Kidney capillary endothelial cell (primary cell): Measurements from ENCODE around the gene S1PR3.

Experiments used
- DNase-seq: peaks from one replicate; pipeline ENCODE4 v3.0.0-alpha.2; 2018; ENCODE audit warnings: low spot score

The S1PR3 gene

GRCh38 chr9:88969646-88970373, 21.5 kb upstream of the S1PR3 start:
- DNase-seq = no peak

- no peak for DNase-seq
These were observed 19.9 kb upstream of the S1PR3 start for GRCh38 chr9:88971131-88971960.

- DNase-seq = no peak
These were observed 18.9 kb upstream of the S1PR3 start for GRCh38 chr9:88972401-88972800.

- DNase-seq = no peak
These were observed 17.8 kb upstream of the S1PR3 start for GRCh38 chr9:88973281-88974045.

- DNase-seq = no peak
These were observed 16.6 kb upstream of the S1PR3 start for GRCh38 chr9:88974641-88975040.

- DNase-seq = no peak
These were observed 15.0 kb upstream of the S1PR3 start for GRCh38 chr9:88975966-88976889.

- no peak for DNase-seq
These were observed 14.4 kb upstream of the S1PR3 start for GRCh38 chr9:88976890-88977257.

- DNase-seq = no peak
These were observed 13.2 kb upstream of the S1PR3 start for GRCh38 chr9:88978034-88978433.

GRCh38 chr9:88979021-88979420, 12.2 kb upstream of the S1PR3 start:
- no peak for DNase-seq

- no peak for DNase-seq
These were observed 11.5 kb upstream of the S1PR3 start for GRCh38 chr9:88979791-88980190.

- no peak for DNase-seq
These were observed 10.5 kb upstream of the S1PR3 start for GRCh38 chr9:88980740-88981203.

- no peak for DNase-seq
These were observed 7.3 kb upstream of the S1PR3 start for GRCh38 chr9:88983865-88984542.

- DNase-seq = no peak
These were observed 6.8 kb upstream of the S1PR3 start for GRCh38 chr9:88984543-88984883.

- no peak for DNase-seq
These were observed 5.7 kb upstream of the S1PR3 start for GRCh38 chr9:88985616-88986015.

- DNase-seq = no peak
These were observed 4.5 kb upstream of the S1PR3 start for GRCh38 chr9:88986776-88987175.

- DNase-seq = no peak
These were observed 3.6 kb upstream of the S1PR3 start for GRCh38 chr9:88987661-88988060.

- no peak for DNase-seq
These were observed 2.2 kb upstream of the S1PR3 start for GRCh38 chr9:88988796-88989641.

- no peak for DNase-seq
These were observed 1.1 kb upstream of the S1PR3 start for GRCh38 chr9:88990041-88990728.

- DNase-seq = no peak
These were observed 571 bp upstream of the S1PR3 start for GRCh38 chr9:88990729-88991065.

GRCh38 chr9:88992556-88992955, 1.3 kb downstream of the S1PR3 start:
- DNase-seq = no peak
